Esophagus squamous epithelium (tissue), 5 donors: ENCODE measurements around the gene MAP2K3. TPM values are rescaled to one million over a fixed set of nuclear protein-coding genes. Genes with fewer than 3 reads are reported as not detected.

Source experiments
- DNase-seq: peaks from one replicate; lab custom pipeline; 2025; lab: John Stamatoyannopoulos, UW
- H3K27ac ChIP-seq, 4 donors: fragments of 200-600 bp; sonication (generic); one replicate each; pipeline ENCODE4 v1.5.1; 2016 to 2019; ENCODE audit warnings: mild to moderate bottlenecking in 1 of 4
- H3K27me3 ChIP-seq, 4 donors: fragments of 200-600 bp; sonication (generic); 1 replicate in 3 of 4; 2 replicates in 1 of 4; pipeline versions ENCODE4 v1.5.1 to v1.6.0; 2017 to 2021; ENCODE audit warnings: antibody characterized with exemption in 1 of 4
- H3K36me3 ChIP-seq, 3 donors: fragments of 200-600 bp; sonication (generic); one replicate each; pipeline ENCODE4 v1.5.1; 2016 to 2019
- H3K4me1 ChIP-seq, 3 donors: fragments of 200-600 bp; sonication (generic); one replicate each; pipeline ENCODE4 v1.5.1; 2017 to 2019
- H3K4me3 ChIP-seq, 4 donors: fragments of 200-600 bp; sonication (generic); 1 replicate in 3 of 4; 2 replicates in 1 of 4; pipeline ENCODE4 v1.5.1; 2016 to 2019; ENCODE audit warnings: mild to moderate bottlenecking in 2 of 4, moderate library complexity in 1 of 4
- H3K9me3 ChIP-seq, 3 donors: fragments of 200-600 bp; sonication (generic); one replicate each; pipeline ENCODE4 v1.5.1; 2016 to 2019
- CTCF ChIP-seq, 6 experiments: fragments of 450-650 bp in 4 of 6; fragments of 200-600 bp in 2 of 6; sonication (generic) in 2 of 6; IDR thresholded peaks; one replicate each; pipeline ENCODE4 v1.5.1; 2016 to 2019; ENCODE audit warnings: antibody characterized with exemption in 6 of 6, mild to moderate bottlenecking in 4 of 6, moderate library complexity in 4 of 6
- POLR2A ChIP-seq, 4 donors: fragments of 450-650 bp; IDR thresholded peaks; one replicate each; pipeline ENCODE4 v1.6.1; 2017; ENCODE audit warnings: antibody characterized with exemption in 4 of 4, mild to moderate bottlenecking in 4 of 4, moderate library complexity in 3 of 4
- WGBS, 2 donors: methylation state at CpG; one replicate each; pipeline ENCODE4 v1.1.5; 2018; 5-methylcytosine and 5-hydroxymethylcytosine counted together
- intact Hi-C: fragments of 100-400 bp; cut with DNase I; formaldehyde crosslinking; loops from one replicate; pipeline ENCODE4 v1.15.0; 2022
- total RNA-seq, 4 donors: library from RNA; depleted of rRNA; stranded (reverse); fragments of >200 nt; gene quantifications; one replicate each; pipeline ENCODE4 v1.1.0, GENCODE V29; 2016
- donor health status: DM: yes; HTN: yes; CAD: no.

Gene MAP2K3
- total RNA-seq, 4 donors from 2014 or later: 24.1 to 53.6 (median 38.4) TPM

GRCh38 chr17:21363776-21364642, 79.5 kb downstream of the MAP2K3 start:
- no peaks in the 10 kb centered on the region for H3K36me3 ChIP-seq
- no peaks in the 10 kb centered on the region for H3K9me3 ChIP-seq
- no peak for DNase-seq
- no peaks in the 10 kb centered on the region for H3K4me1 ChIP-seq
- H3K27me3 ChIP-seq: peaks cover 0 to 2% (median 0%) of the 10 kb centered on the region in 4 donors
- TF ChIP-seq CTCF (IDR thresholded peaks at IDR 0.05) (no peak), POLR2A (IDR thresholded peaks at IDR 0.05) (no peak)
- intact Hi-C loops: no loop called here
- no peak overlapping the region for H3K4me3 ChIP-seq
- WGBS, 2 donors: 79 to 87% methylated on average over 5 to 9 of the region's 9 CpGs
- H3K27ac ChIP-seq: no peak overlapping the region

Other genes starting within 250 kb of the MAP2K3 start
- gene USP22, start 241.7 kb upstream of the MAP2K3 start, total RNA-seq: 10 to 100 TPM; 61.7 to 91.2 (median 78.0) TPM
- gene DHRS7B, start 157.7 kb upstream of the MAP2K3 start, total RNA-seq: 10 to 100 TPM; 18.8 to 32.4 (median 22.3) TPM
- 10 to 100 TPM; 17.8 to 29.0 (median 20.2) TPM for gene TMEM11, start 70.5 kb upstream of the MAP2K3 start, total RNA-seq
- gene NATD1, start 31.3 kb upstream of the MAP2K3 start, total RNA-seq: 1 to 10 TPM; 2.4 to 5.1 (median 3.2) TPM
- gene KCNJ12, start 91.6 kb downstream of the MAP2K3 start, total RNA-seq: under 1 TPM in 3 of 4 donors, not detected in 1; 0.09 to 0.73 (median 0.38) TPM